ENCODE measurements around the gene COMP.

- TF ChIP-seq CTCF (IDR thresholded peaks at IDR 0.05; ENCODE audit: low read depth, low read length, poor library complexity, severe bottlenecking) (no peak), EZH2phosphoT487 (IDR thresholded peaks at IDR 0.05; ENCODE audit: borderline replicate concordance, low read length) (no peak)
These were observed 13.1 kb upstream of the COMP start for GRCh38 chr19:18804139-18804601.
